H1 (cell line): ENCODE results near the gene LSM2. TPM values are rescaled to one million over a fixed set of nuclear protein-coding genes. Genes with fewer than 3 reads are reported as not detected.

Experiments used
- BCL11A ChIP-seq, 2 experiments: IDR thresholded peaks; one replicate each; pipeline ENCODE4 v1.6.1; 2011; ENCODE audit warnings: low read depth in 2 of 2, low read length in 2 of 2, mild to moderate bottlenecking in 2 of 2
- GTF2F1 ChIP-seq: IDR thresholded peaks from 2 replicates; pipeline ENCODE4 v1.6.1; 2012; ENCODE audit warnings: low read depth, low read length, improper control_type of control experiment, borderline replicate concordance
- polyA plus RNA-seq, 7 experiments: library from polyadenylated mRNA; depleted of rRNA in 3 of 7; stranded (reverse) in 5 of 7; unstranded in 2 of 7; fragments of >200 nt in 5 of 7; fragments of 200-250 nt in 2 of 7; gene quantifications; 1 replicate in 5 of 7; 2 replicates in 1 of 7; 4 replicates in 1 of 7; pipeline versions ENCODE4 v1.2.1 to v1.2.3, GENCODE V29; 2011 to 2013; ENCODE audit warnings: missing spikeins in 2 of 7, mixed read lengths in 2 of 7
- total RNA-seq: library from RNA; stranded (reverse); fragmentation: NEBNext Ultra II Directional; extraction: Animal tissue kit (Norgen Biotek cat#: 25700); gene quantifications from 2 replicates; pipeline ENCODE4 v1.2.1, GENCODE V29; 2021

LSM2 gene
- total and polyA plus RNA-seq, 2 of the 8 experiments (the other 6 are each of a cell fraction or from before 2014, with no cell fraction given): 127 to 168 TPM

GRCh38 chr6:31762878-31763618 is 43.7 kb downstream of the LSM2 start (continued):
- TF ChIP-seq BCL11A (IDR thresholded peaks at IDR 0.05; ENCODE audit: low read depth in 2 of 2, low read length in 2 of 2) (no peak), GTF2F1 (no peak)
